ENCODE data around the gene KRTAP23-1.

KRTAP23-1 gene

DNA sequence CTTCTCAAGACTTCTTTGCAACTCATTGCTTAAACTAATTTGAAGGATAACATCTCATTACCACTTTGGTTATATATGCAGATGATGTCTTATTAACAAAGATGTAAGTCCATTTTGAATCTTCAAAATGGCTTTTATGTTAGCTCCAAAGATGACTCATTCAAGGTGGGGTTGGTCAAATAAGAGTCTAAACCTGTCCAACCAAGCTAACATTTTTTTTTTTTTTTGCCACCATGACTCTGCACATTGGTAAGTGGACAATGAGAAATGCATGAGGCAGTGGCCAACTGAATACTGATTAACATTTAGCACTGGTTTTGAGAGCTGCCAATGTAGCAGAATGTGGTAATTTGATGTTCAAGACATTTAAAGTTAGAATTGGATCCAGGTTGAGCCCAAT is 10.6 kb downstream of the KRTAP23-1 start:
- Histone ChIP-seq H3K4me3 (ENCODE audit: low read length) (no peak overlapping the region), H2AFZ (ENCODE audit: low read depth, low read length) (no peak overlapping the region), H3K9ac (ENCODE audit: low read length) (no peak overlapping the region), H3K4me2 (ENCODE audit: low read length) (no peak overlapping the region), H3K4me1 (ENCODE audit: low read length) (no peaks in the 10 kb centered on the region), H3K9me3 (ENCODE audit: insufficient read depth, low read length) (no peaks in the 10 kb centered on the region), H3K36me3 (replicated peaks; ENCODE audit: low read depth, low read length) (no peaks in the 10 kb centered on the region), H3K27ac (ENCODE audit: low read length) (no peak overlapping the region), H3K79me2 (ENCODE audit: low read length) (no peaks in the 10 kb centered on the region), H4K20me1 (ENCODE audit: insufficient read depth, low read length) (no peaks in the 10 kb centered on the region), H3K27me3 (ENCODE audit: low read depth, low read length) (no peaks in the 10 kb centered on the region)
- TF ChIP-seq, protein P1, sequence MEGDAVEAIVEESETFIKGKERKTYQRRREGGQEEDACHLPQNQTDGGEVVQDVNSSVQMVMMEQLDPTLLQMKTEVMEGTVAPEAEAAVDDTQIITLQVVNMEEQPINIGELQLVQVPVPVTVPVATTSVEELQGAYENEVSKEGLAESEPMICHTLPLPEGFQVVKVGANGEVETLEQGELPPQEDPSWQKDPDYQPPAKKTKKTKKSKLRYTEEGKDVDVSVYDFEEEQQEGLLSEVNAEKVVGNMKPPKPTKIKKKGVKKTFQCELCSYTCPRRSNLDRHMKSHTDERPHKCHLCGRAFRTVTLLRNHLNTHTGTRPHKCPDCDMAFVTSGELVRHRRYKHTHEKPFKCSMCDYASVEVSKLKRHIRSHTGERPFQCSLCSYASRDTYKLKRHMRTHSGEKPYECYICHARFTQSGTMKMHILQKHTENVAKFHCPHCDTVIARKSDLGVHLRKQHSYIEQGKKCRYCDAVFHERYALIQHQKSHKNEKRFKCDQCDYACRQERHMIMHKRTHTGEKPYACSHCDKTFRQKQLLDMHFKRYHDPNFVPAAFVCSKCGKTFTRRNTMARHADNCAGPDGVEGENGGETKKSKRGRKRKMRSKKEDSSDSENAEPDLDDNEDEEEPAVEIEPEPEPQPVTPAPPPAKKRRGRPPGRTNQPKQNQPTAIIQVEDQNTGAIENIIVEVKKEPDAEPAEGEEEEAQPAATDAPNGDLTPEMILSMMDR (IDR thresholded peaks at IDR 0.05; ENCODE audit: low read depth, low read length): no peak
- no peak for TF ChIP-seq EZH2phosphoT487 (IDR thresholded peaks at IDR 0.05; ENCODE audit: low read depth)

DNA sequence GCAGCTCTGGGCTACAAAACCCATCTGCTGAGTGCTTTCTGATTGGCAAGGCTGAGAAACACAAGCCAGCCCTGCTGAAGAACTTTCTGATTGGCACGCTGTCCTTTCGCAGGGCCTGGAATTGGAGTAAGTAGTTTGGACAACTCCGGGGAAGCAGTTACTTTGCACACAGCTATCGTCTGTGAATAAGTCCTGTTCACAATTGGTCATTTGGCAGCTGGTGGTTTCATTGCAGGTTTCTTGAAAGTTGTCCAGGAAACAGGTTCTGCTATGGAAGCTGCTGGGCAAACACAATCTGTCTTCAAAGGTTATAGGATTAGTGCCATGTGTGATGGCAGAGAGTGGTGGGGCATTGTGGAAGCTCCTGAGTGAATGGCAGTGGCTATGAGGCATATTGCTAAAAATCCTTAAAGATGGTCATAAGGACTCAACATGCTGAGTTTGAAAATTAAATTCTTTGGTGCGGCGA is 11.1 kb downstream of the KRTAP23-1 start, which contains the start of gene KRTAP27-1:
Gene KRTAP27-1, minus strand, starts transcription at position 419 of the 469 bp plus-strand sequence. Its CDS starts 26 bp downstream, at position 393.
- Histone ChIP-seq H3K27me3 (ENCODE audit: low read depth, low read length) (no peaks in the 10 kb centered on the region), H2AFZ (ENCODE audit: low read depth, low read length) (no peak within 1 kb of the TSS), H3K4me2 (ENCODE audit: low read length) (no peak within 1 kb of the TSS), H3K36me3 (replicated peaks; ENCODE audit: low read depth, low read length) (no peaks in the 10 kb centered on the region), H3K4me1 (ENCODE audit: low read length) (no peaks in the 10 kb centered on the region), H3K9me3 (ENCODE audit: insufficient read depth, low read length) (no peaks in the 10 kb centered on the region), H4K20me1 (ENCODE audit: insufficient read depth, low read length) (no peaks in the 10 kb centered on the region), H3K4me3 (ENCODE audit: low read length) (no peak within 1 kb of the TSS), H3K27ac (ENCODE audit: low read length) (no peak within 1 kb of the TSS), H3K9ac (ENCODE audit: low read length) (no peak within 1 kb of the TSS), H3K79me2 (ENCODE audit: low read length) (no peaks in the 10 kb centered on the region)
- no peak for TF ChIP-seq EZH2phosphoT487 (IDR thresholded peaks at IDR 0.05; ENCODE audit: low read depth)
- TF ChIP-seq, protein P1 (IDR thresholded peaks at IDR 0.05; ENCODE audit: low read depth, low read length): no peak

DNA sequence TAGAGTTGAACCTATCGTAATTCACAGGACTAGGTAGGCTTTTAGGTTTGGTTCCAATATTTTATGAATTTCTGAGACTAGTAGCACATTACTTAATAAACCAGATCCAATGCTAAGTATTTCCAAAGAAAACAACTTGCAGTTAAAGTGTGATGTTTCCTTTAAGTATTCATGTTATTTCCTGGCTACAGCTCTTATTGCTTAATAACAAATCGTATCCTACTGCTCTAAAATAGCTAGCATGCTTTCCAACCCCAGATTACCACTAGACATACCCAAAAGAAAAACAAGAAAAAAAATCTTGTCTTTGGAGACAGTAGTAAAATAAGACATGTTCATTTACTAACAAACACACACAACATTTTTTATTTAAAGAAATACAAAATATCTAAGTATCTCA is 11.8 kb downstream of the KRTAP23-1 start:
- H3K4me3 ChIP-seq (ENCODE audit: low read length): no peak overlapping the region
- TF ChIP-seq, protein P1 (IDR thresholded peaks at IDR 0.05; ENCODE audit: low read depth, low read length): no peak
- TF ChIP-seq EZH2phosphoT487 (IDR thresholded peaks at IDR 0.05; ENCODE audit: low read depth): no peak
- H3K36me3 ChIP-seq (replicated peaks; ENCODE audit: low read depth, low read length): no peaks in the 10 kb centered on the region
- no peaks in the 10 kb centered on the region for H3K9me3 ChIP-seq (ENCODE audit: insufficient read depth, low read length)
- H3K4me1 ChIP-seq (ENCODE audit: low read length): no peaks in the 10 kb centered on the region
- H4K20me1 ChIP-seq (ENCODE audit: insufficient read depth, low read length): no peaks in the 10 kb centered on the region
- no peak overlapping the region for H2AFZ ChIP-seq (ENCODE audit: low read depth, low read length)
- no peaks in the 10 kb centered on the region for H3K27me3 ChIP-seq (ENCODE audit: low read depth, low read length)
- H3K4me2 ChIP-seq (ENCODE audit: low read length): no peak overlapping the region
- no peaks in the 10 kb centered on the region for H3K79me2 ChIP-seq (ENCODE audit: low read length)
- H3K27ac ChIP-seq (ENCODE audit: low read length): no peak overlapping the region
- H3K9ac ChIP-seq (ENCODE audit: low read length): no peak overlapping the region

DNA sequence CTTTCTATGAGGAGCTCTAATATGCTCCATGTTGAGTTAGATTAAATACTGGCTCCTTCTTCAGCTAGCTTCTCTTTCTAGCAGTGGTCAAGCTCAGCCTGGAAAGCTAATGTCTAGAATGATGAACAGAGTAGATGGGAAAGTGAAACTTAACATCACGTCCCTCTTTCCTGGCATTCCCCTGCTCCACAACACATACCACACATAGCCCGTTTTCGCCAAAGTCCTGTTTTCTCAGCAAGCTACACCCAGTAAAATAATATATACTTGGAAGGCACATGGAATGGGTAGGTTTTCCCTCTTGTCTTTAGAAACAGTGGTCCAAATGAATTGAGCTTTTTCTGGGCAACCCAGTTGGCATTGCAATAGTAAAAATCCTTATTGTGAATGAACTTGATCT is 14.7 kb downstream of the KRTAP23-1 start:
- H3K9me3 ChIP-seq (ENCODE audit: insufficient read depth, low read length): no peaks in the 10 kb centered on the region
- no peak overlapping the region for H2AFZ ChIP-seq (ENCODE audit: low read depth, low read length)
- TF ChIP-seq, protein P1 (IDR thresholded peaks at IDR 0.05; ENCODE audit: low read depth, low read length): no peak
- TF ChIP-seq EZH2phosphoT487 (IDR thresholded peaks at IDR 0.05; ENCODE audit: low read depth): no peak

More for the DNA sequence above, 14.7 kb downstream of the KRTAP23-1 start:
- no peaks in the 10 kb centered on the region for H3K79me2 ChIP-seq (ENCODE audit: low read length)
- no peaks in the 10 kb centered on the region for H3K27me3 ChIP-seq (ENCODE audit: low read depth, low read length)
- no peak overlapping the region for H3K4me2 ChIP-seq (ENCODE audit: low read length)
- no peak overlapping the region for H3K27ac ChIP-seq (ENCODE audit: low read length)
- no peaks in the 10 kb centered on the region for H3K36me3 ChIP-seq (replicated peaks; ENCODE audit: low read depth, low read length)
- no peak overlapping the region for H3K4me3 ChIP-seq (ENCODE audit: low read length)
- H3K9ac ChIP-seq (ENCODE audit: low read length): no peak overlapping the region
- H4K20me1 ChIP-seq (ENCODE audit: insufficient read depth, low read length): no peaks in the 10 kb centered on the region
- H3K4me1 ChIP-seq (ENCODE audit: low read length): no peaks in the 10 kb centered on the region

All from OCI-LY3 (cell line).